Trophoblast cell (in vitro differentiated cells and primary cell): ENCODE measurements around the gene ZRANB3.
"Not testable (repeated sequence)": the region's sequence is repeated elsewhere in the genome, so short reads cannot be mapped to it uniquely, and the experiment has no call there.

Source experiments
- DNase-seq, 2 donors: peaks; one replicate each; pipeline ENCODE4 v3.0.0-alpha.2; 2016
- H2AFZ ChIP-seq: 2 replicates; pipeline ENCODE4 v1.6.1; 2013; ENCODE audit warnings: low read length, moderate library complexity, mild to moderate bottlenecking; ENCODE audit not compliant: insufficient read depth, poor library complexity
- H2AK5ac ChIP-seq: 2 replicates; pipeline ENCODE4 v1.6.1; 2013; ENCODE audit warnings: mild to moderate bottlenecking, low read length
- H2BK120ac ChIP-seq: 2 replicates; pipeline ENCODE4 v1.6.1; 2013; ENCODE audit warnings: low read length, mild to moderate bottlenecking, moderate library complexity; ENCODE audit not compliant: insufficient read depth, poor library complexity
- H2BK12ac ChIP-seq: 2 replicates; pipeline ENCODE4 v1.6.1; 2013; ENCODE audit warnings: mild to moderate bottlenecking, low read length, moderate library complexity
- H2BK5ac ChIP-seq: 2 replicates; pipeline ENCODE4 v1.6.1; 2013; ENCODE audit warnings: low read length, low read depth, moderate library complexity, mild to moderate bottlenecking; ENCODE audit not compliant: poor library complexity
- H3K14ac ChIP-seq: 2 replicates; pipeline ENCODE4 v1.6.1; 2013; ENCODE audit warnings: mild to moderate bottlenecking, low read length
- H3K18ac ChIP-seq: 2 replicates; pipeline ENCODE4 v1.6.1; 2013; ENCODE audit warnings: mild to moderate bottlenecking, low read length
- H3K23ac ChIP-seq: 2 replicates; pipeline ENCODE4 v1.6.1; 2013; ENCODE audit warnings: low read length
- H3K27ac ChIP-seq: 2 replicates; pipeline ENCODE4 v1.5.1; 2013; ENCODE audit warnings: low read depth, mild to moderate bottlenecking, inconsistent platforms, low read length, moderate library complexity
- H3K27me3 ChIP-seq: 2 replicates; pipeline ENCODE4 v1.6.1; 2013; ENCODE audit warnings: inconsistent platforms, mild to moderate bottlenecking, low read length, moderate library complexity; ENCODE audit not compliant: insufficient read depth
- H3K36me3 ChIP-seq, 2 experiments: 1 replicate in 1 of 2; 2 replicates in 1 of 2; pipeline ENCODE4 v1.6.1; 2013; ENCODE audit warnings: low read length in 2 of 2, mild to moderate bottlenecking in 2 of 2, moderate library complexity in 1 of 2; ENCODE audit not compliant: insufficient read depth in 2 of 2, control insufficient read depth in 1 of 2
- H3K4ac ChIP-seq: 2 replicates; pipeline ENCODE4 v1.6.1; 2013; ENCODE audit warnings: low read depth, mild to moderate bottlenecking, low read length, moderate library complexity
- H3K4me1 ChIP-seq, 2 experiments: 1 replicate in 1 of 2; 2 replicates in 1 of 2; pipeline ENCODE4 v1.6.1; 2013; ENCODE audit warnings: low read length in 2 of 2, mild to moderate bottlenecking in 2 of 2, moderate library complexity in 1 of 2; ENCODE audit not compliant: insufficient read depth in 2 of 2, control insufficient read depth in 1 of 2
- H3K4me2 ChIP-seq: 2 replicates; pipeline ENCODE4 v1.6.1; 2013; ENCODE audit warnings: inconsistent platforms, mild to moderate bottlenecking, low read length, moderate library complexity
- H3K4me3 ChIP-seq: 2 replicates; pipeline ENCODE4 v1.5.1; 2013; ENCODE audit warnings: mild to moderate bottlenecking, low read depth, low read length, inconsistent platforms
- H3K79me1 ChIP-seq: one replicate; pipeline ENCODE4 v1.6.1; 2013; ENCODE audit warnings: low read length
- H3K79me2 ChIP-seq: 2 replicates; pipeline ENCODE4 v1.6.1; 2013; ENCODE audit warnings: low read length, mild to moderate bottlenecking; ENCODE audit not compliant: control insufficient read depth, insufficient read depth, poor library complexity
- H3K9ac ChIP-seq: 2 replicates; pipeline ENCODE4 v1.6.1; 2013; ENCODE audit warnings: mild to moderate bottlenecking, low read length
- H3K9me3 ChIP-seq: 2 replicates; pipeline ENCODE4 v1.6.1; 2013; ENCODE audit warnings: low read depth, mild to moderate bottlenecking, control low read depth, inconsistent platforms, low read length; ENCODE audit not compliant: insufficient read depth
- H4K12ac ChIP-seq: 2 replicates; pipeline ENCODE4 v1.6.1; 2013; ENCODE audit warnings: low read depth, mild to moderate bottlenecking, low read length, moderate library complexity
- H4K8ac ChIP-seq: 2 replicates; pipeline ENCODE4 v1.6.1; 2013; ENCODE audit warnings: low read depth, mild to moderate bottlenecking, low read length, moderate library complexity
- H4K91ac ChIP-seq: one replicate; pipeline ENCODE4 v1.6.1; 2013; ENCODE audit warnings: low read depth, mild to moderate bottlenecking, low read length, moderate library complexity
- WGBS: extraction: QIAGEN DNeasy Blood & Tissue Kit; methylation state at CpG from one replicate; pipeline ENCODE4 v1.1.7; 2013; ENCODE audit warnings: missing lambda C conversion rate; ENCODE audit not compliant: insufficient read length, insufficient coverage; ENCODE audit errors: extremely low coverage; 5-methylcytosine and 5-hydroxymethylcytosine counted together

The ZRANB3 gene

DNA sequence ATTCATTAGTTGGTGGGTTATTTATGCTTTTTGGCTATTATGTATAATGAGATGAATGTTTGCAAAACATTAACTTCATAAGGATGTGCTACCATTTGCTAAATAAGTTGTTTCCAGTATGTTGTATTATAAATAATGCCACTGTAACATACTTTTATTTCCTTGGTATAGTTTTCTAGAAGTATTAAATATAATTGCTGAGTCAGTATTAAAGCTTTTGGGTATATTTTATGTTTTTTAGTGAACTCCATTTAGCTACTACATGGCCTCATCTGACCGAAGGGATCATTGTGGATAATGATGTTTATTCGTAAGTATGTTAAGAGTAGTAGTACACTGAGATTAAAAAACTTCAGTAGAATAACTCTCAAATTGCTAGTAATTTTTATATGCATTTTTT, 405.1 kb downstream of the ZRANB3 start:
- H4K12ac ChIP-seq: no peak overlapping the region
- H3K4me2 ChIP-seq: no peak overlapping the region
- no peak overlapping the region for H3K18ac ChIP-seq
- H4K91ac ChIP-seq: no peak overlapping the region
- no peaks in the 10 kb centered on the region for H3K4me1 ChIP-seq
- H3K23ac ChIP-seq: no peak overlapping the region
- no peak overlapping the region for H2AK5ac ChIP-seq
- no peak overlapping the region for H3K4me3 ChIP-seq
- H3K9ac ChIP-seq: no peak overlapping the region
- H3K36me3 ChIP-seq: peaks cover 7 to 8% of the 10 kb centered on the region in 2 experiments
- no peaks in the 10 kb centered on the region for H3K27me3 ChIP-seq
- H3K4ac ChIP-seq: no peak overlapping the region
- H3K79me1 ChIP-seq: no peaks in the 10 kb centered on the region
- no peak for DNase-seq
- WGBS: no CpG with 5 or more reads among the region's 2 CpGs
- H3K14ac ChIP-seq: no peak overlapping the region
- H2BK120ac ChIP-seq: no peak overlapping the region
- H4K8ac ChIP-seq: no peak overlapping the region
- no peak overlapping the region for H2BK5ac ChIP-seq
- no peak overlapping the region for H2AFZ ChIP-seq
- no peaks in the 10 kb centered on the region for H3K9me3 ChIP-seq
- H3K27ac ChIP-seq: no peak overlapping the region
- no peak overlapping the region for H2BK12ac ChIP-seq
- H3K79me2 ChIP-seq: no peaks in the 10 kb centered on the region

GRCh38 chr2:135124924-135125886, 405.8 kb downstream of the ZRANB3 start:
- Histone ChIP-seq H2AK5ac (no peak overlapping the region), H2AFZ (no peak overlapping the region), H3K14ac (no peak overlapping the region), H4K12ac (no peak overlapping the region), H3K36me3 (peaks cover 5 to 7% of the 10 kb centered on the region in 2 experiments), H3K9me3 (no peaks in the 10 kb centered on the region), H3K23ac (no peak overlapping the region), H2BK12ac (no peak overlapping the region), H3K4me3 (no peak overlapping the region), H3K79me1 (no peaks in the 10 kb centered on the region), H3K27ac (no peak overlapping the region), H2BK5ac (no peak overlapping the region), H3K4me1 (no peaks in the 10 kb centered on the region), H3K79me2 (no peaks in the 10 kb centered on the region), H3K4me2 (no peak overlapping the region), H4K91ac (no peak overlapping the region), H4K8ac (no peak overlapping the region), H3K4ac (no peak overlapping the region), H2BK120ac (no peak overlapping the region), H3K18ac (no peak overlapping the region), H3K27me3 (no peaks in the 10 kb centered on the region), H3K9ac (no peak overlapping the region)
- DNase-seq: peak in 1 of 2 donors; percentile 5
- WGBS: no CpG with 5 or more reads among the region's 1 CpG

DNA sequence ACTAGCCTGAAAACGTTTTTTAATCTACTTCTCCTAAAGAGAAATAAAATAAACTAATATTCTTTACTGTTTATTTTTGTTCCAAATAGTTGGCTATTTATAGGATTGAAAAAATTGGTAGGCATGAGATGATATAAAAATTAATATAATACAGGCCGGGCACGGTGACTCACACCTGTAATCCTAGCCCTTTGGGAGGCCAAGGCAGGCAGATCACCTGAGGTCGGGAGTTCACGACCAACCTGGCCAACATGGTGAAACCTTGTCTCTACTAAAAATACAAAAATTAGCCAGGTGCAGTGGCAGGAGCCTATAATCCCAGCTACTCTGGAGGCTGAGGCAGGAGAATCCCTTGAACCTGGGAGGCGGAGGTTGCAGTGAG, 409.4 kb downstream of the ZRANB3 start:
- not testable (repeated sequence) for H3K4ac ChIP-seq

GRCh38 chr2:135121016-135121657, 409.9 kb downstream of the ZRANB3 start:
- H3K79me2 ChIP-seq: no peaks in the 10 kb centered on the region
- no peak overlapping the region for H3K27ac ChIP-seq
- H3K4ac ChIP-seq: no peak overlapping the region
- no peak for DNase-seq
- H3K36me3 ChIP-seq: peaks cover 6% of the 10 kb centered on the region in 2 experiments
- H3K4me3 ChIP-seq: no peak overlapping the region
- no peak overlapping the region for H3K14ac ChIP-seq
- no peaks in the 10 kb centered on the region for H3K27me3 ChIP-seq
- H2AFZ ChIP-seq: no peak overlapping the region
- H3K79me1 ChIP-seq: no peaks in the 10 kb centered on the region
- H2BK120ac ChIP-seq: no peak overlapping the region
- H3K23ac ChIP-seq: no peak overlapping the region
- no peak overlapping the region for H3K18ac ChIP-seq
- no peaks in the 10 kb centered on the region for H3K9me3 ChIP-seq
- H3K4me2 ChIP-seq: no peak overlapping the region
- H2AK5ac ChIP-seq: no peak overlapping the region
- WGBS: no CpG with 5 or more reads among the region's 2 CpGs
- no peak overlapping the region for H4K91ac ChIP-seq
- no peak overlapping the region for H4K8ac ChIP-seq
- H2BK12ac ChIP-seq: no peak overlapping the region
- no peak overlapping the region for H2BK5ac ChIP-seq
- H4K12ac ChIP-seq: no peak overlapping the region
- H3K9ac ChIP-seq: no peak overlapping the region
- H3K4me1 ChIP-seq: no peaks in the 10 kb centered on the region

More for the DNA sequence above, 409.4 kb downstream of the ZRANB3 start:
- WGBS: no CpG with 5 or more reads among the region's 6 CpGs
- H2BK5ac ChIP-seq, H2BK12ac ChIP-seq, H2AK5ac ChIP-seq, H3K9ac ChIP-seq, H3K18ac ChIP-seq, H4K12ac ChIP-seq, H3K9me3 ChIP-seq, H3K79me1 ChIP-seq, H3K27me3 ChIP-seq, H3K23ac ChIP-seq, H3K36me3 ChIP-seq, H3K4me1 ChIP-seq, H3K27ac ChIP-seq, H3K4me3 ChIP-seq, H4K91ac ChIP-seq, H3K4me2 ChIP-seq, DNase-seq, H3K14ac ChIP-seq, H4K8ac ChIP-seq, H3K79me2 ChIP-seq, H2AFZ ChIP-seq, H2BK120ac ChIP-seq: not testable (repeated sequence)
